NCI-H748 (cell line): ENCODE measurements around the gene BDNF.

Experiments used
- DNase-seq: peaks from one replicate; lab custom pipeline; 2025; ENCODE audit not compliant: unreplicated experiment; lab: John Stamatoyannopoulos, UW

BDNF gene

DNA sequence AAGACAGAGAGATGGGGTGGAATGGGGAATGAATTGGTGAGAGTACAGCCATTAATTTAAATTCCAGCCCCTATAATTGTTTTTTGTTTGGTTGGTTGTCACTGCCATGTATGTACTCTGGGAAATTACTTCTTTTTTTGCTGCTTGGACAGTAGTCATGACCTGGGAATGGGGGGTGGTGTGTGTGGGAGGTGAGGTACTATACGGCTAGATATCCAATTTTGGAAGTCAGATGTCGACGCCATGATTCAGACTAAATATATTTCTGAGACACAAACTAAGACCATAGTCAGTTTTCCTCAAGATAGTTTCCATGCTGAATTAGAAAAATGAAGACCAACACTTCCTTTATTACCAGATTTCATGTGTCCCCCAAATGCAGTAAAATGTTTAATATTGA lies 7.4 kb upstream of the BDNF start:
- no peak for DNase-seq

- peak; percentile 29 for DNase-seq
Measured at GRCh38 chr11:27705873-27706820, 5.9 kb upstream of the BDNF start.

GRCh38 chr11:27703481-27703880 lies 3.2 kb upstream of the BDNF start:
- DNase-seq = no peak

GRCh38 chr11:27702811-27703210 lies 2.6 kb upstream of the BDNF start:
- DNase-seq = no peak

DNA sequence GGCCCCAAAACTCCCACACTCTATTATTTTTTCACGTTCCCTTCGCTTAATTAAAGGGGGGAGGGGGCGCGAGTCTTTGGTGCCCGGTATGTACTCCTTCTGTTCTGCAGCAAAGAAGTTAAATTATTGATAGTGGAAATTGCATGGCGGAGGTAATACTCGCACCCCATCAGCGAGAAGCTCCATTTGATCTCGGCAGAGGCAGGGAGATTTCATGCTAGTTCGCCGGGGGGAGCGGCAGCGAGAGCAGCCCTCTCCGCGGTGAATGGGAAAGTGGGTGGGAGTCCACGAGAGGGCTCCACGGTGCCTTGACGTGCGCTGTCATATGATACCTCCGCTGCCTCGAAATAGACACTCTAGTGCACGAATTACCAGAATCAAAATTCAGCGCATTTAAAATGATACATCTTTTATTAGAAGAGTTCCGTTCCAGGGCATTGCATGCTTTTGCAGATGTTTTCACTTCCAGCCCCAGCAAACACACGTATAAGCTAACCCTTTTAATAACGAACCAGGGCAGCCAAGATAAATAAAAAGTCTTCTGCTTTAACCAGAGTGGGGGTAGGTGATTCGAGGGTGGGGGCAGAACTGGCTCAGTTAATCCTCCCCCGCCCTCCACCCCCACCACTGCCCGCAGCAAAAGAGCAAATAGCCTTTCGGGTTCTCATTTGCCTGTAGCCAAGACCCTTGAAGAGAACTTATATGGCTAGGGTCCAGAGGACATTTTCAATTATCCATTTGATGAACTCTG lies 1.3 kb upstream of the BDNF start:
- peak; percentile 63 for DNase-seq

GRCh38 chr11:27699926-27700350 lies 317 bp downstream of the BDNF start:
- no peak for DNase-seq

GRCh38 chr11:27699242-27699925 lies 871 bp downstream of the BDNF start:
- DNase-seq = peak; percentile 61

GRCh38 chr11:27698872-27699241 lies 1.4 kb downstream of the BDNF start:
- peak; percentile 78 for DNase-seq

DNA sequence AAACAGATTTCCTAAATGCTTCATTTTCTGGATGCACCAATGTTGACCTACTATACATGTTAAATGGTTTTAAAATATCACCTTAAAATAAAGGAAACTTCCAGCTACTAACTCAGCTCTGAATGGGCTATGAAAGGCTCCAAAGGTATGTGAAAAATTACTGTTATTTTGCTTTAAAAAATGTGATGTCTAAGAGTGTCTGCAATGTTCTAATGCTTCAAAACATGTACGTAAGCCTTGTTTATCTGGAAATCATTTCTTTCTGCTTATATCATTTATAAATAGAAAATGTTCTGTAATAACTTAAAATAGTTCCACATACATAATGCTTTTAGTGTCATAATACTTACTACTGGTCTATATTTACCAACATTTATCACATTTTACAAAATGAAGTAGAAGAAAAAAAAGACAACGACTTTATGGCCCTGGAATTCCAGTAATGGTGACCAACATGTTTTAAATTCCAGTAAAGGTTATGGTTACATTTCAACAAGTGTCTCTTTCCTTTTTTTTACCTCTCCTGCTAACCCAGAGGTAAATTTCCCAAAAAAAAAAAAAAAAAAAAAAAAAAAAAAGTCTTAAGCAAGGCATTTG lies 2.5 kb downstream of the BDNF start:
- DNase-seq = no peak

DNA sequence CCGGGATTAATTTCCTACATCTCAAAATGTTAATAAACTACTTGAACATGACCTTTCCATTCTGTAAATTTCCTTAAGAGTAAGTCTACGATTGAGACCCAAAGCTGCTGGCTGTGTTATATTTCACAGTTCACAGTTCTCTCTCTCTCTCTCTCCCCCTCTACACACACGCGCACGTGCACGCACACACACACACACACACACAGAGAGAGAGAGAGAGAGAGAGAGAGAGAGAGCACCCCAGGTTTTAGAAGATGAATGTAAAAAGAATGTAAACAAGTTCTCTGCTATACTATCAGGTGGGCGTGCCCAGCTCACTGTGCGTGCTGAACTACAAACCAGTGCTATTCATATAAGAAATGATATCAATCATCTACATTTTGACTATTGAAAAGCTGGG lies 3.3 kb downstream of the BDNF start:
- peak; percentile 39 for DNase-seq

DNA sequence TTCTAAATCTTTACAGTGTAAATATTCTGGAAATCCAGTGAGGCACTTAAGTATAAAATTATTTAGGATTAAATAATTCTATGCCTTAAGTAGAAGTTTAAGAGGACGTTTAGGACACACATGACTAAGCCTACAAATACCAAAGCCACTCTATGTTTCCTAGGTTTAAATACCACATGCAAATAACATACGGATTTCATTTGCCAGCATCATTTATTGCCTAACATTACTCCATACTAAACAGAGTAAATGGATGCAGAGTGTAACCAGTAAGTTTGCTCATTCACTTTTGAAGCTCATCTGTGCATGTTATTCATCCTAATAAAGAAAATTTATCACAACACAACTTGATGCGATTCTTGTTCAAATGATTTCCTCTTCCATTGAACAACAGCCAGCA lies 4.1 kb downstream of the BDNF start:
- no peak for DNase-seq

GRCh38 chr11:27694992-27695391 lies 5.3 kb downstream of the BDNF start:
- peak; percentile 29 for DNase-seq

DNA sequence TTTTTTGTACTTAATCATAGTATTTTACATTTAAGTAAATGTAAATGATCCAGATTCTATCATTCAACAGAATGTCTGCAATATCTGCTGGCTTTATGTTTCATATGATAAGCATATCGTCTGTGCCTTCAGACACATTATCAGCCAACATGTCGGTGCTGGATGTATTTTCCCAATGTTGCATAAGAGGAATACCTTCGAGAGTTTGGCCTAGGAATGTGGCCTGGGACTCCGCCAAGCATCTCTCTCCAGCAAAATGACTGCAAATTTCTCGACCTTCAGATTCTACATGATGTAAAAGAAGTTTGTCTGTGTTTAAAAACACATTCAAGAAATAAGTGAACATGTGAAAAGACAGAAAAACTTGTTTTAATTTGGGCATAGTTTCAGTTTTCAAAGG lies 6.9 kb downstream of the BDNF start:
- no peak for DNase-seq

GRCh38 chr11:27692781-27693180 lies 7.5 kb downstream of the BDNF start:
- no peak for DNase-seq

- DNase-seq = peak; percentile 46
Measured at GRCh38 chr11:27688076-27688475, 12.2 kb downstream of the BDNF start.

DNA sequence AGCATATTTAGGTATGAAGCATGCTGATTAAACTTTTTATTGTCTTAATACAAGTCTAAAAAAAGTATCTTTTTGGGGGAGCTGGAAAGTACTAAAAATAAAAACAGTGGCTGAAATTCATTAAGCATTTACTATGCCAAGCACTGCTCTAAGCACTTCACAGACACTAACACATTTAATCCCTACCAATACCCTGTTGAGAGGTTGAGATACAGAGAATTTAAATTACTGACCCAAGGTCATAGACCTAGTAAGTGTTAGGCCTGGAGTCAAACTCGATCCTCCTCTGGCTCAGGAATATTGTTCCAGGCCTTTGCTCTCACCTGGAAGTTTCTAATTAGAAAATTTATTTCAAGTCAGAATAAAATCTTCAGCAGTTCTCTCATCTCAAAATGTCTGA lies 18.6 kb downstream of the BDNF start:
- no peak for DNase-seq

DNA sequence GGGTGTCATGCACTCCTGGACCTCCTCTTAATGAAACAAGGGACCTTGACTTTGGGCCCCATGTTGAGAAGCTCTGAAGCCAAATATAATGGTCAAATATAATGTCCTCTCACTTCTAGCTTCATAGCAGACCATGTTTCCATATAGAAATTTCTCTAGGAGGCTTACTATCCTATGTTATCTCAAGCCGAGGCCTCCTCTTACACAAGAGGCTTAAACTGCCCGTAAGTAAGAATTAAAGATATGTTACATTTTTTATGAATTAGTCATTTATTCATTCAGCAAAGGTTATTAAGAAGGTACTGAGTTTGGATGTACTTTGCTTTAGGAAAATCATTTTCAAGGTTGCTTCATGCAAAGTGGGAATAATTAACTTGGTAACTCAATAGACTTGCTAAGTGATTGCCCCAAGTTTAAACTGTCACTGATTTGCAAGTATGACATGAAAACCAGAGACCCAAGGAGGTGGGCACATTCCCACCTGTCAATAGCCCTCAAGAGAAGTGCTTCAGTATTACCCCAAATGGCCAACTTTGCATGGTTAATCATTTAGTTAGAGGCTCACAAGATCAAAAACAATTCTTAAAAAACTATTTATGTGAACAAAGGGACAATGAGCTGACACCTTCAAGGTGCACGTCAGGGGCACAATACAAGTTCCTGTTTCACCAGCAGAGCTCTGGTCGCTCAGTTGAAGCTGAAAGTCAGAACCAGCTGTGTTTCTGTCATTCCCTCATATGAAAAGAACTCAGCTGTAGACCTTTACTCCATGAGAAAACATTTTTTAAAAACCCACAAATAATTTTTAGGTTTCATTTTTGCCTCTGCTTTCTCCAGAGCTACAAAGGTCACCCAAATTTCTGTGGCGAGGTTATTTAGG lies 20.9 kb downstream of the BDNF start:
- no peak for DNase-seq

- no peak for DNase-seq
Measured at GRCh38 chr11:27678242-27678641, 22.0 kb downstream of the BDNF start.

DNA sequence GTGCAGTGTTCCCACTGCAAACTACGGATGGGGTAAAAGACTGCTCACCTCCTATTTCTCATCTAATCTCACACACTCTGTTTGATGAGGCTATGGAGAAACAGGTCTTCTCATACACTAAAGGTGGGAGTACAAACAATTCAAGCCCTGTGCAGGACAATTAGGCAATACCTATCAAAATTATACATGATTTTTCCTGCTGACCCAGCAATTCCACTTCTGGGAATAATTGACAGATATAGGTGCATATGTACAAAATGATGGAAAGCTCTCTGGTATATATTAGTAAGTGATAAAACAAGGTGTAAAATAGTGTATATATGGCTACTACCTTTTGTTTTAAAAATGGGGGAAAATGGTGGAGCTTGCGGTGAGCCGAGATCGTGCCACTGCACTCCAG lies 23.1 kb downstream of the BDNF start:
- DNase-seq = no peak

- no peak for DNase-seq
Measured at GRCh38 chr11:27673979-27674663, 26.1 kb downstream of the BDNF start.
